PC-9 (cell line): ENCODE measurements around the gene AQP1.

Experiments
- EZH2 ChIP-seq: fragments of 200-600 bp; sonication (generic); IDR thresholded peaks from 2 replicates; pipeline ENCODE4 v1.8.0; 2017; ENCODE audit warnings: antibody characterized with exemption, low read depth
- TF ChIP-seq, protein P1 (sequence below): fragments of 200-600 bp; sonication (generic); conservative IDR thresholded peaks from 2 replicates; pipeline ENCODE4 v1.6.1; 2017; ENCODE audit warnings: mixed run types, antibody characterized with exemption, mild to moderate bottlenecking, moderate library complexity

DNA sequence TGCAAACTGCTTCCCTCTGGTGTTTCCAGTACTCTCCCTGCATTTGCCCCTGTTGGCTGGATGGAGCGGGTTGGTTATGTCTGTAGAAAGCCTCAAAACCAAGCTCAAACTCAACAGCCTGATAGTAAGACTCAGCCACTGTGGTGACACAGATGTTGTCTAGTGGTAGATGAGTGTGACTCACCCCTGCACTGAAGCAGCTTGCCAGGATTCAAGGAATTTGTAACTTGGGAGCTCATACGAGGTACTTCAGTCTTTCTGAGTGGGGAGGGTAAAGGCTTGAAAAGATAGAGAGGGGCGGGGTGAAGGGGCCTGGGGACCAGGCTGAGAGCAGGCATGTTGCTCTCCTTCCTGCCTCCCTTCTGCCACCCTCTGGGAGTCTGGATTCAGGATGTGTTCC, 22.9 kb upstream of the AQP1 start:
- TF ChIP-seq, protein P1, sequence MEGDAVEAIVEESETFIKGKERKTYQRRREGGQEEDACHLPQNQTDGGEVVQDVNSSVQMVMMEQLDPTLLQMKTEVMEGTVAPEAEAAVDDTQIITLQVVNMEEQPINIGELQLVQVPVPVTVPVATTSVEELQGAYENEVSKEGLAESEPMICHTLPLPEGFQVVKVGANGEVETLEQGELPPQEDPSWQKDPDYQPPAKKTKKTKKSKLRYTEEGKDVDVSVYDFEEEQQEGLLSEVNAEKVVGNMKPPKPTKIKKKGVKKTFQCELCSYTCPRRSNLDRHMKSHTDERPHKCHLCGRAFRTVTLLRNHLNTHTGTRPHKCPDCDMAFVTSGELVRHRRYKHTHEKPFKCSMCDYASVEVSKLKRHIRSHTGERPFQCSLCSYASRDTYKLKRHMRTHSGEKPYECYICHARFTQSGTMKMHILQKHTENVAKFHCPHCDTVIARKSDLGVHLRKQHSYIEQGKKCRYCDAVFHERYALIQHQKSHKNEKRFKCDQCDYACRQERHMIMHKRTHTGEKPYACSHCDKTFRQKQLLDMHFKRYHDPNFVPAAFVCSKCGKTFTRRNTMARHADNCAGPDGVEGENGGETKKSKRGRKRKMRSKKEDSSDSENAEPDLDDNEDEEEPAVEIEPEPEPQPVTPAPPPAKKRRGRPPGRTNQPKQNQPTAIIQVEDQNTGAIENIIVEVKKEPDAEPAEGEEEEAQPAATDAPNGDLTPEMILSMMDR, result no peak
- TF ChIP-seq EZH2, result no peak
